Spleen (tissue), 7 donors: ENCODE data around the gene ATP2B2.

Experiments used
- POLR2A ChIP-seq, 3 donors: fragments of 450-650 bp; IDR thresholded peaks; one replicate each; pipeline ENCODE4 v1.5.1; 2017; ENCODE audit warnings: antibody characterized with exemption in 3 of 3, mild to moderate bottlenecking in 1 of 3
- POLR2AphosphoS5 ChIP-seq, 3 donors: sonication (generic); formaldehyde crosslinking; IDR thresholded peaks; one replicate each; pipeline ENCODE4 v1.5.1; 2017; ENCODE audit warnings: antibody characterized with exemption in 3 of 3
- TF ChIP-seq, protein P1 (sequence below), 11 experiments: fragments of 200-600 bp in 7 of 11; fragments of 450-650 bp in 4 of 11; sonication (generic) in 4 of 11; IDR thresholded peaks in 8 of 11; conservative IDR thresholded peaks in 3 of 11; 1 replicate in 7 of 11; 2 replicates in 4 of 11; pipeline versions ENCODE4 v1.4.0 to v1.8.0; 2016 to 2021; ENCODE audit warnings: antibody characterized with exemption in 11 of 11, inconsistent platforms in 4 of 11, mild to moderate bottlenecking in 1 of 11
- donor health status: DM: no; HTN: no; CAD: no; lungs with moderate emphysema.
- donor health status: DM: no; HTN: no; CAD: no.
- donor health status: DM: no; HTN: no; CAD: no.

DNA sequence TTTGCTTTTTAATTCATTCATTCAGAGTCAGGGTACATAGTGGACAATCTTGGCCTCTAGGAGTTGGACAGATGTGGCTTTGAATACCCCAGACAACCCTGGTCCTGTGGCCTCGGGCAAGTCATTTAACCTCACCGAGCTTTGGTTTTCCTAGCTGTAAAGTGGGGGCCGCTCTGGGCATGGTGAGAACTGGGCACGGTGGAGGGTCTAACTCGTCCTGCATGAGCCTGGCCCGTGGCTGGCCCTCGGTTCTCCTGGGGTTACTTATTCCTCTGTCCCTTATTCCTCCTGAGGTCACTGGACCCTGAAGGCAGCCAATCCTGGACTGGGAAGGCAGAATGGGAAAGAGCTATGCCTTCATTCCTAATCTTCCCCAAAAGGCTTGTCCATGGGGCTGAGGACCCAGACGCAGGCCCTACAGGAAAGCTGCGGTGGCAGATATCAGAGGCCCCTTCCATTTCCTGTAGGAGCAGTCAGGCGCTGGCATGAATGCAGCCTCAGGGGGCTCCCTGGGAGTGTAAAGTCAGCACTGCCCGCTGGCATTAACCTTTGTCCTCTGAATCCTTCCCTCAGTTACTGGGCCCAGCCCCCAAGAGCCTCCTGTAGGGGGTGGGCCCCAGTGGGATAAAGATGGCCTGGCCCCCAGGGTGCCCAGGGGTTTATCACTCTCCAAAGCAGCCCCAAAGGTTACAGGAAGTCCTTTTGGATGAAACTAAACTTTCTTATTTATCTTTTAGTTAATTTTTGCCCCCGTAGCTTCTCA lies 166.6 kb downstream of the ATP2B2 start:
- TF ChIP-seq, protein P1, sequence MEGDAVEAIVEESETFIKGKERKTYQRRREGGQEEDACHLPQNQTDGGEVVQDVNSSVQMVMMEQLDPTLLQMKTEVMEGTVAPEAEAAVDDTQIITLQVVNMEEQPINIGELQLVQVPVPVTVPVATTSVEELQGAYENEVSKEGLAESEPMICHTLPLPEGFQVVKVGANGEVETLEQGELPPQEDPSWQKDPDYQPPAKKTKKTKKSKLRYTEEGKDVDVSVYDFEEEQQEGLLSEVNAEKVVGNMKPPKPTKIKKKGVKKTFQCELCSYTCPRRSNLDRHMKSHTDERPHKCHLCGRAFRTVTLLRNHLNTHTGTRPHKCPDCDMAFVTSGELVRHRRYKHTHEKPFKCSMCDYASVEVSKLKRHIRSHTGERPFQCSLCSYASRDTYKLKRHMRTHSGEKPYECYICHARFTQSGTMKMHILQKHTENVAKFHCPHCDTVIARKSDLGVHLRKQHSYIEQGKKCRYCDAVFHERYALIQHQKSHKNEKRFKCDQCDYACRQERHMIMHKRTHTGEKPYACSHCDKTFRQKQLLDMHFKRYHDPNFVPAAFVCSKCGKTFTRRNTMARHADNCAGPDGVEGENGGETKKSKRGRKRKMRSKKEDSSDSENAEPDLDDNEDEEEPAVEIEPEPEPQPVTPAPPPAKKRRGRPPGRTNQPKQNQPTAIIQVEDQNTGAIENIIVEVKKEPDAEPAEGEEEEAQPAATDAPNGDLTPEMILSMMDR (IDR thresholded peaks at IDR 0.05 in 8 of 11, conservative IDR thresholded peaks at IDR 0.05 in 3 of 11) = no peak
- TF ChIP-seq POLR2AphosphoS5 (IDR thresholded peaks at IDR 0.05) (no peak), POLR2A (IDR thresholded peaks at IDR 0.05) (no peak)
